Smooth muscle cell of the brain vasculature (primary cell): ENCODE measurements around the gene SLC6A7.

Experiments used
- DNase-seq: peaks from one replicate; pipeline ENCODE4 v3.0.0-alpha.2; 2012; ENCODE audit warnings: low read depth, low spot score

Gene SLC6A7

DNA sequence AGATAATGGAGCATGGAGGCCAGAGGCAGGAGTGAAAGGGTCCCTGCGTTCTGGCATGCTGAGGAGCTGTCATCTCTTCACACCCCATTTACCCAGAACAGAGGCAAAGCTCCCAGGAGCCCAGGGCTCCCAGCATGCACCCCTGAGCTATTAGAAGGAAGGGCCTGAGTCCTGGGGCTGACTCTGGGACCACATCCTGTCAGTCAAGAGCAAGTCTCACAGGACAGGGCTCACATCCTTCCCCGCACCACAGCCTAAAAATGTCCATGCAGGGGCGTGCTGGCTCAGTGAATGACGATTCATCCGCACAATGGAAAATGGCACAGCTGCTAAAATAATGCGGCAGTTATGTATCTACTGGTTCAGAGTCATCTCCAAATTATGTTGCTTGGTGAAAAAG, 68.3 kb downstream of the SLC6A7 start:
- no peak for DNase-seq
